Fibroblast of lung (primary cell): ENCODE data around the gene NKAIN1. TPM values are rescaled to one million over a fixed set of nuclear protein-coding genes. Genes with fewer than 3 reads are reported as not detected.

Experiments
- DNase-seq, 2 donors: peaks; one replicate each; pipeline versions ENCODE4 v3.0.0 to v3.0.0-alpha.2; 2010; ENCODE audit warnings: low read depth in 2 of 2
- H2AFZ ChIP-seq: 2 replicates; pipeline ENCODE4 v1.5.1; 2012; ENCODE audit warnings: low read length, control low read depth, inconsistent platforms
- H3K27ac ChIP-seq: 2 replicates; pipeline ENCODE4 v1.5.1; 2011; ENCODE audit warnings: low read length, control low read depth; ENCODE audit not compliant: insufficient read depth
- H3K27me3 ChIP-seq: 2 replicates; pipeline ENCODE4 v1.5.1; 2011; ENCODE audit warnings: mild to moderate bottlenecking, low read length; ENCODE audit not compliant: control insufficient read depth, insufficient read depth
- H3K36me3 ChIP-seq: 2 replicates; pipeline ENCODE4 v1.5.1; 2011; ENCODE audit warnings: low read length; ENCODE audit not compliant: control insufficient read depth, insufficient read depth
- H3K4me1 ChIP-seq: 2 replicates; pipeline ENCODE4 v1.5.1; 2011; ENCODE audit warnings: low read length; ENCODE audit not compliant: control insufficient read depth, insufficient read depth; ENCODE audit errors: extremely low read depth
- H3K4me2 ChIP-seq: 2 replicates; pipeline ENCODE4 v1.5.1; 2011; ENCODE audit warnings: low read length, control low read depth; ENCODE audit not compliant: insufficient read depth; ENCODE audit errors: extremely low read depth
- H3K4me3 ChIP-seq, 4 experiments: fragments of 200-600 bp in 1 of 4; sonication (generic) in 1 of 4; replicated peaks in 1 of 4; 2 replicates each; pipeline ENCODE4 v1.5.1; 2011 to 2016; ENCODE audit warnings: low read length in 4 of 4, low read depth in 3 of 4, mild to moderate bottlenecking in 3 of 4, control low read depth in 2 of 4, inconsistent platforms in 1 of 4, mixed read lengths in 1 of 4; ENCODE audit not compliant: insufficient read depth in 1 of 4; ENCODE audit errors: control extremely low read depth in 1 of 4
- H3K79me2 ChIP-seq: 2 replicates; pipeline ENCODE4 v1.5.1; 2012; ENCODE audit warnings: mild to moderate bottlenecking, low read length, inconsistent platforms; ENCODE audit not compliant: control insufficient read depth, insufficient read depth
- H3K9ac ChIP-seq: 2 replicates; pipeline ENCODE4 v1.5.1; 2011; ENCODE audit warnings: mild to moderate bottlenecking, low read length, control low read depth; ENCODE audit not compliant: insufficient read depth
- H3K9me3 ChIP-seq: 2 replicates; pipeline ENCODE4 v1.5.1; 2012; ENCODE audit warnings: low read depth, low read length; ENCODE audit not compliant: control insufficient read depth, insufficient read depth
- H4K20me1 ChIP-seq: 2 replicates; pipeline ENCODE4 v1.5.1; 2011; ENCODE audit warnings: low read length; ENCODE audit not compliant: control insufficient read depth, insufficient read depth; ENCODE audit errors: extremely low read depth
- CTCF ChIP-seq, 2 donors: IDR thresholded peaks in 1 of 2; conservative IDR thresholded peaks in 1 of 2; 1 replicate in 1 of 2; 2 replicates in 1 of 2; pipeline ENCODE4 v1.5.1; 2011 to 2012; ENCODE audit warnings: low read length in 2 of 2, control low read depth in 1 of 2, inconsistent platforms in 1 of 2, low read depth in 1 of 2, mild to moderate bottlenecking in 1 of 2
- EZH2 ChIP-seq: IDR thresholded peaks from 2 replicates; pipeline ENCODE4 v1.5.1; 2012; ENCODE audit warnings: low read length, control low read depth, mild to moderate bottlenecking; ENCODE audit errors: missing control alignments
- polyA plus RNA-seq, 2 donors: library from polyadenylated mRNA; depleted of rRNA in 1 of 2; stranded (reverse) in 1 of 2; unstranded in 1 of 2; fragments of >200 nt; gene quantifications; 2 replicates each; pipeline ENCODE4 v1.2.1, GENCODE V29; 2011 to 2012; ENCODE audit warnings: missing spikeins in 1 of 2
- total RNA-seq: library from RNA; depleted of rRNA; stranded (reverse); fragments of >200 nt; gene quantifications from 2 replicates; pipeline ENCODE4 v1.2.1, GENCODE V29; 2014

The NKAIN1 gene
- total and polyA plus RNA-seq, 2 donors (not counting 1 experiment from before 2014, with no cell fraction given) = 0.07 to 0.17 TPM

- Histone ChIP-seq H2AFZ (no peak overlapping the region), H3K4me2 (no peak overlapping the region), H3K4me3 (no peak overlapping the region), H3K9me3 (no peaks in the 10 kb centered on the region), H3K9ac (no peak overlapping the region), H3K79me2 (no peaks in the 10 kb centered on the region), H3K4me1 (no peaks in the 10 kb centered on the region), H3K36me3 (no peaks in the 10 kb centered on the region), H3K27ac (no peak overlapping the region), H3K27me3 (peaks cover 2% of the 10 kb centered on the region), H4K20me1 (no peaks in the 10 kb centered on the region)
- TF ChIP-seq EZH2 = no peak
- TF ChIP-seq CTCF (conservative IDR thresholded peaks at IDR 0.05 in 1 of 2, IDR thresholded peaks at IDR 0.05 in 1 of 2; ENCODE audit: low read depth in 1 of 2, low read length in 2 of 2) = no peak
- DNase-seq = no peak
Observed at GRCh38 chr1:31230378-31230777, 9.3 kb downstream of the NKAIN1 start.

- H3K27ac ChIP-seq = no peak overlapping the region
- H2AFZ ChIP-seq = no peak overlapping the region
- H3K27me3 ChIP-seq = no peaks in the 10 kb centered on the region
- H4K20me1 ChIP-seq = no peaks in the 10 kb centered on the region
- no peaks in the 10 kb centered on the region for H3K79me2 ChIP-seq
- TF ChIP-seq EZH2 (no peak), CTCF (conservative IDR thresholded peaks at IDR 0.05 in 1 of 2, IDR thresholded peaks at IDR 0.05 in 1 of 2; ENCODE audit: low read depth in 1 of 2, low read length in 2 of 2) (no peak)
- no peaks in the 10 kb centered on the region for H3K9me3 ChIP-seq
- no peak overlapping the region for H3K9ac ChIP-seq
- DNase-seq = no peak
- H3K4me1 ChIP-seq = no peaks in the 10 kb centered on the region
- H3K36me3 ChIP-seq = no peaks in the 10 kb centered on the region
- no peak overlapping the region for H3K4me2 ChIP-seq
- no peak overlapping the region for H3K4me3 ChIP-seq
Observed at GRCh38 chr1:31228986-31229385, 10.7 kb downstream of the NKAIN1 start.

- no peak overlapping the region for H3K4me3 ChIP-seq
- no peak overlapping the region for H3K27ac ChIP-seq
- H2AFZ ChIP-seq = no peak overlapping the region
- no peak overlapping the region for H3K4me2 ChIP-seq
- no peak overlapping the region for H3K9ac ChIP-seq
- H3K79me2 ChIP-seq = no peaks in the 10 kb centered on the region
- no peaks in the 10 kb centered on the region for H3K9me3 ChIP-seq
- no peaks in the 10 kb centered on the region for H3K4me1 ChIP-seq
- H4K20me1 ChIP-seq = no peaks in the 10 kb centered on the region
- no peaks in the 10 kb centered on the region for H3K36me3 ChIP-seq
- H3K27me3 ChIP-seq = peaks cover 2% of the 10 kb centered on the region
- TF ChIP-seq CTCF (conservative IDR thresholded peaks at IDR 0.05 in 1 of 2, IDR thresholded peaks at IDR 0.05 in 1 of 2; ENCODE audit: low read depth in 1 of 2, low read length in 2 of 2) (no peak), EZH2 (no peak)
- DNase-seq = peak in 1 of 2 donors; percentile 20
Observed at GRCh38 chr1:31227891-31228568, 11.7 kb downstream of the NKAIN1 start.
